DMS 273 (cell line): Measurements from ENCODE around the gene SYT13.

ENCODE experiments used
- DNase-seq: peaks from one replicate; lab custom pipeline; 2025; ENCODE audit not compliant: unreplicated experiment; lab: John Stamatoyannopoulos, UW

Gene SYT13, protein sequence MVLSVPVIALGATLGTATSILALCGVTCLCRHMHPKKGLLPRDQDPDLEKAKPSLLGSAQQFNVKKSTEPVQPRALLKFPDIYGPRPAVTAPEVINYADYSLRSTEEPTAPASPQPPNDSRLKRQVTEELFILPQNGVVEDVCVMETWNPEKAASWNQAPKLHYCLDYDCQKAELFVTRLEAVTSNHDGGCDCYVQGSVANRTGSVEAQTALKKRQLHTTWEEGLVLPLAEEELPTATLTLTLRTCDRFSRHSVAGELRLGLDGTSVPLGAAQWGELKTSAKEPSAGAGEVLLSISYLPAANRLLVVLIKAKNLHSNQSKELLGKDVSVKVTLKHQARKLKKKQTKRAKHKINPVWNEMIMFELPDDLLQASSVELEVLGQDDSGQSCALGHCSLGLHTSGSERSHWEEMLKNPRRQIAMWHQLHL

DNA sequence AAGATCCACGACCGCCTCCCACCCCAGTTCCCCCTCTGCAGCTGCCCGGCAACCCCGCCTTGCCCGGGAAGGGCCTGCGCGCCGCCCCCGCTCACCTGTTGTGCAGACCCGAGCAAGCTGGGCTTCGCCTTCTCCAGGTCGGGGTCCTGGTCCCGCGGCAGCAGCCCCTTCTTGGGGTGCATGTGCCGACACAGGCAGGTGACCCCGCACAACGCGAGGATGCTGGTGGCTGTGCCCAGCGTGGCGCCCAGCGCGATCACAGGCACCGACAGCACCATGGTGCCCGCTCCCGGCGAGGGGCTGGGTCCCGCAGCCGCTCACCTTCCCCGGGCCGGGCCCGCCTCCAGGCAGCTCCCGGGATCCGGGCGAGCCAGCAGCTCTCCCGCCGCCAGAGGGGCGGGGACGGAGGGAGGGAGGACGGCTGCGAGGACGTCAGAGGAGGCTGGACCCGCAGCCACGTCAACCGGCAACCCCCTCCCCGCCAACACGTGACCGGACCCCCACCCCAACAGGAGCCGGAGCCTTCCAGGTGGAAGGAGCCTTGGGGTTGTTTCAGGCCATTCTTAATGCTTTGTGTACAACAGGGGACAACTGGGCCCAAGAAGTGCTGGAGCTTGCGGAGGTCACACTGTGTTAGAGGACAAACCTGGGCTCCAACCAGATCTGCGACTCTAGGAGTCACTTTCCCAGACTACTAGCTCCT, at the start of gene SYT13:
Gene SYT13 (minus strand): TSS at position 412 of the 703 bp plus-strand sequence. CDS start 134 bp downstream, at position 278.
- peak; percentile 58 for DNase-seq

DNA sequence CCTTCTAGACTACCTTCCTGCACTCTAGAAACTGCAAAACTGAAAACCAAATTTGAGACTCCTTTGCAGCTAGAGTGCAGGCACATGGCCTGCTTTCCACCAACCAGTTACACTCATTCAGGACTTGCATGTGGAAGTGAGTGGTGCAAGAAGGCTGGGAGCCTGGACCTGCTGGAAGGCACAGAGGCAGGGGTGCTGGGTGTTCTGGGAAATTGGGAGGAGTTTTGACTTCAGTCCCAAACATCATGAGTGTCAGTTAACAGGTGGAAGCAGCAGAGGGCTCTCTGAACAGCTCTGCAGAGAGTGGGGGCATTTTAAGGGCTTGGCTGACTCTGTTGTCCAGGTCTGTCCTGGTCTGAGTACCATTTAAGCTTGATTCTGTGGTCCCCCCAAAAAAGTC, 49.3 kb upstream of the SYT13 start:
- DNase-seq = no peak

DNA sequence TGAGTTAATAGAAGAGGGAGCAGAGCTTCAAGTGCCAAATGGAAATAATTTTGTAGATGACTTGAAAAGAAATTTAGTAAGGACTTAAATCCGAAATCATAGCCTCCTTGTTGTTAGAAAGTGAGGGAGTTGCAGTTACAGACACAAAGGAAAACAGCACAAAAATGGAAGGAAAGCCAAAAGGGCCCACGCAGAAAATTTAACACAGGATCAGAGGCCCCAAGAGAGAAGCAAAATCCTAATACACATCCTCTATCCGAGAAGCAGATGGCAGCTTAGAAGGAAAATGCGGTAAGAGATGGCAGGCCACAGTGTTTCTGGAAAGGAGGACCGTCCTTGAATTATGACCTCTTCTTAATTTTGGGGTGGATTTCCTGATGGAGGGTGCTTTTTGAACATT, 48.7 kb upstream of the SYT13 start:
- DNase-seq = no peak

DNA sequence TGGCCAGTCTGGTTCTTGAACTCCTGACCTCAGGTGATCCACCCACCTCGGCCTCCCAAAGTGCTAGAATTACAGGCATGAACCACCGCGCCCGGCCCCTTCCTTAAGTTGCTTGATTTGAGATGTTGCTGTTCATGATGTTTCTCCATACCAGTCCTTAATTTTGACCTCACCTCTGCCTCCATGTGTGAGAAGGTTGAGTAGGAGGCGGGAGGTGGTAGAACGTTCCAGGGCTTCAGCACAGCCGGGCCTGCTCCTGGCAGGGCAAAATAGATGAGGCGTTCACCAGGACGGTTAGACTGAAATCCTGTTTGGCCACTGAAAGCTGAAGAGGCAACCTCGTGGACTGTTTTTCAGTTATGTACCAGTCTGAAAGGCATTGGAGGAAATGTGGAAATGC, 48.3 kb upstream of the SYT13 start:
- no peak for DNase-seq

DNA sequence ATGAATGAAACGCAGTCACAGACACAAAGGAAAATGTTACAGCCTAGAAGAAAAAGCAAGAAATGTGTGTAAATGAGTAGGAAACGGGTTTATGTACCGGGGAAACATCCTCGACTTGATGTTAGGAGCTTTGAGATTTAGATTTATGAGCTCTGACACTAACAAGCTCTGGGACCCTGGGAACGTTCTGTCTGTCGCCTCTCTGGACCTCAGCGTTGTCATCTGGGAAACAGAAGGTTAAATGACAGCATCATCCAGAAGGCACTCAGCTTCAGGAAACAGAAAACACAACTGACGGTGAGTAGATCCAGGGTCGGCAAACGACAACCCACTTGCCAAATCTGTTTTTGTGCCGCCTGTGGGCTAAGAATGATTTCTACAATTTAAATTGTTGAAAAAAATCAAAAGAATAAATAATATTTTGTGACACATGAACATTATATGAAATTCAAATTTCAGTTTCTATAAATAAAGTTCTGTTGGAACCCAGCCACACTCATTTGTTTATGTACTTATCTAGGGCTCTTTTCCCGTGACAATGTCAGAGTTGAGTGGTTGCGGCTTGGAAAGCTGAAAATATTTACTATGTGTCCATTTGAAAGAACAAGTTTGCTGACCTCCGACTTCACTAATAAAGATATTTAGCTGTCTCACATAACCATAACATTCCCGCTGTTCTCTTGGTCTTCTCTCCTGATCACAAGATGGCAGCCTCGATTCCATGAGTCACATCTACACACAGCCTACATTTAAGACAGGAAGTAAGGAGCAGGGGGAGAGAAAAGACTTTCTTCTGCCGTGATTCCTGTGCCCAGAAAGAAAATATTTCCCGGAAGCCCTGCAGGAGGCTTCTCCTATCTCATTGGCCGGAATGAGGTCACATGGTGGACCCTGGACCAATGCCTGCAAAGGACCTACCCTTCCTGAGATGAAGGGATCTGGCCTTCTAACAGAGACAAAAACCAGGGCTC, 47.1 kb upstream of the SYT13 start:
- DNase-seq = peak; percentile 23

DNA sequence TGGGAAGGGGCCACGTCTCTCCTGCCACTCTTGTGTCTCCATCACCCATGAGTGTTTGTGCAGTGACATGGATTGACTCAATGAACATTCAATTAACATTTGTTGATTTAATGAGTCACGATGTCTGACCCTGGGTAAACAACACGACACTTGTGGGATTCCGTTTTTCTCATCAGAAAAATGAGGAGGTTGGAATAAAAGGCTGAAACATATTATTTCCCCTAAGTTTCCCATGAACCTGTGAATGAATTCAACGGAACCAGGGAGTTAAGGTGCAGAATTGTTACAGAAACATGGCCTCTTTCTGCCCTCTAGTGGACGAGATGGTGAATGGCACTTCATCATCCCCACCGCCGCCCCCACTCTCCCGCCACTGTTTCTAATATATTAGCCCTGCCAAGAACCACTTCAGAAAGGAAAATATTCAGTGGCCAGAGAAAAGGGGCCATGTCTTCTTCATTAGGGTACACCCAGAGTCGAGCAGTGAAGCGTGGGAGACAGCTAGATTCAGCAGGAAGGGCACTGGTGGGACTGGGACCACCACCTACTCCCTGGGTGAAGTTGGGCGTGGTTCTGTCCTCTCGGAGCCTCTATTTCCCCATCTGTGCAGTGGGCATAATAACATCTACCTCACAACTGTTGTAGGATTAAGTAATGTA, 46.3 kb upstream of the SYT13 start:
- DNase-seq = peak; percentile 59

DNA sequence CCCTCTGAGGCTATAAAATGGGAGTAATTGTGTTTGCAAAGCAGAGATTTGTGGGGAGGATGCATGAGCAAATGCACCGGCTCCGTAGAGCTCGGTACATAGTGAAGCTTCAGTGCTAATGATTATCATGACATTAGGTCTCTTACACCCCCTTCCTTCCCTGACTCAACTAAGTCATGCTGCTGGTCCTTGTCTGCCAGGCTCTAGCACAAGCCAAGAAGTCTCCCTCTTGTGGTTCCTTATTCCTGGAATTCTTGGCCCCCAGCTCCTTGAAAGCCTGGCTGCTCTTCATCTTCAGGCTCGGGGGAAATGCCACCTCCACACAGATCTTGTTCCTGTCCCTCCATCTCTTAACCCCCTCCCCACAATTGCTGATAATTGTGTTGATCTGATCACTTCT, 45.7 kb upstream of the SYT13 start:
- no peak for DNase-seq

DNA sequence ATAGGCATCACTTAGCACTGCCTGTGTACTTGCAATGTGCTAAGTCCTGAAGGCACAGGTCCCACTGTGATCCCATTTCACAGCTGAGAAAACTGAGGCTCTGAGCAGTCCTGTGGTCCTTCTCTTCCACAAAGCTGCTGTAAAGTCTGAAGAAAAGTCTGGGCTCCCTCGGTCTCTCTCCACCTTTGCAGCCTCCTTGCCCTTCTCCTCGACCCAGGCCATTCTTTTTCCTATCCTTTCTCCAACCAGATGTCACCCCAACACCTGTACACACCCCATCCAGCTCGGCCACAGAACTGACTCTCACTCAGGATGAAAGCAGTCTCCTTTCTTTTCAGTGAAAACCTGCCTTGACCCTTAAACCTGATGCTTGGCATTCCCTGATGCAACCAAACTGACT, 42.6 kb upstream of the SYT13 start:
- DNase-seq = no peak

DNA sequence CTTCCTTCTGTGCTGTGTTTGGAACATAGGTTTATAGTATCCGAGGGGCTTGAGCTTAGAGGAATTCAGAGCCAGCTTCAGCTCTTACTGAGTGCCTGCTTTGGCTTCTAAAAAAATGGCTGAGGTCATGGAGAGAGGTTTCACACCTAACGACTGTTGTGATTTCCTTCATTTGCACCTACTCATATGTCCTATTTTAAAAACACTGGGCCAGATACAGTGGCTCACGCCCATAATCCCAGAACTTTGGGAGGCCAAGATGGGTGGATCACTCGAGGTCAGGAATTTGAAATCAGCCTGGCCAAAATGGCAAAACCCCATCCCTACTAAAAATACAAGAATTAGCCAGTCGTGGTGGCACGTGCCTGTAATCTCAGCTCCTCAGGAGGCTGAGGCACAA, 38.3 kb upstream of the SYT13 start:
- no peak for DNase-seq

DNA sequence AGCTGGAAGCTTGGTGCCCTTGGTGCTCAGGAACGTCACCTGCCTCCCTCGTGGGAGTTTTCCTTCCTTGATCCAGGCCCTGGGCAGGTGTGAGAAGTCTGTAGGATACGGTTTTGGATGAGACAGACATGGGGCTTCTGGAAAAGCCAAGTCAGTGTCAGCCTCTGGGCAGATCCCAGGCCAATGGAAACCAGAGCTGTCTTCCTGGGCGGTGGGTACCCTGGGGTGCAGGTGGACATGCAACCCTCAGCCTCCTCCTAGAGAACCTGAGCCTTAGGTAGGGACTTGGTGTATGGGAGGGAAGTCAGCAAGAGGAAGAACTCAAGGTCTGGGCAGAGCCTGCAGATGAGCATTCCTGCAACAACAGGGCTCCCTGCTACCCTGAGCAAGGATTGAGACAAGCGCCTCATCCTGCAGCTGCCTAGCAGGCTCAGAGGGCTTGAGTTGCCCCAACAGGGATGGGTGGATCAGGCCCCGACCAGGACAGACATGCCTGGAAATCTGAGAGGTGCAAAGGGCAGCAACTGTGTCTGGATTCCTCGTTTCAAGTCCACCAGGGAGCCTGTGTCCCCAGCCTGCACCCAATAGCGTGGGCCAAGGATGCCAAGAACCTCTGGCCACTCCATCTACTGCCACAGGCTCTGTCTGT, 37.6 kb upstream of the SYT13 start:
- no peak for DNase-seq

DNA sequence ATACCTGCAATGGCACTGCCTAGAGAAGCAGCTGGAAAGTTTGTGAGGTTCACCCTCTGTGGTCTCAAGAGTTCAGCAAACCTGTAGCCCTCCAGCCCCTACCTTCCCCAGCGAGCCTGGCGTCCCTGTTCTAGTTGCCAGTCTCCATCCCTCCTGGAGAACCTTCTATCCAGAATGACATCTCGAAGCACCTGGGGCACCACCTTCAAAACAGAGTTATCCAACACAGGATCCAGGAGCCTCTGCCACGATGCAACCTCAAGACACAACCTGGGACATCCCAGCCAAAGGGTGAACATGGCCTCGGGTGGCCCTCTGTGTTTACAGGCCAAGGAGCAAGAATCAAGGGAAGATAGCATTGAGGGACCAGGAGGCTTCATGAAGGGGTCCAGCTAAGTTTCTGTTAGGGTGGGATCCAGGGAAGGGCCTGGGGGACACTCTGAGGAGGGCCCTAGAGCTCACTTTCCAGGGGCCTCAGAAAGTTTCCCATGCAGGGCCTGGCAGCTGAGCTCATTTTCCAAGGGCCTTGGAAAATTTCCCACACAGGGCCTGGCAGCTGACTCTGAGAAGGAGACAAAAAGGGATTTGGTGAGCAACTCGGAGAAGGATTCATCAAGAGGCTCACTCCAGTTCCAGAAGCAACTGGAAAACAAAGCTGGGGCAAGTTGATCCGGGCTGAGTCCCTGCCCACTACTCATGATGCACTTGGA, 36.9 kb upstream of the SYT13 start:
- no peak for DNase-seq

DNA sequence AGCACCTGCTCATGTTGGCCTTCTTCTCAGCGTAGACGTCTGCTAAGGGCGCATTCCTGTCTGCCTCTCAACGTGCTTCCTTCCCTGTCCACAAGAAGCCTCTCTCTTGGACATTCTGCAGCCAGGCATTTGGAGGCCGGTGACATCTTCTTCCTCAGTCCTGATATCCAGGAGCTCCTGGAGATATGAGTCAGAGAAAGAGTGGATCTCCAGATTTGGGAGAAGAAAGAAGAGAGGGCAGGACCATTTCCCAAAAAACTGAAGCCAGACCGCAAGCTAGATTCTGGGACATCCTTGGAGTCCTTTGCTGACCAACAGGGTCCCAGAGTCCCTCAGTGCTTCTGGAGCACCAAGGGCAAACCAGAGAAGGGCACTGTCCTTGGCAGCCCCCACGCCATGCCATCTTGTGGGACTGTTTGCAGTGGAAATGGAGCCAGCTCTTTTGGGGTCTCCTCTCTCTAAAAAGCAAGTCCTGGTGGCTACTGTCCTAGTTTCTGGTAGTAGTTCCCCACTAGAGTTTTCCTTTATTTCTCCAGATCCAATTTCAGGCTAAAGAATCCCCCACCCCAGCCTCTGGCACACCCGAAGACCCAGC, 36.1 kb upstream of the SYT13 start:
- DNase-seq = no peak

DNA sequence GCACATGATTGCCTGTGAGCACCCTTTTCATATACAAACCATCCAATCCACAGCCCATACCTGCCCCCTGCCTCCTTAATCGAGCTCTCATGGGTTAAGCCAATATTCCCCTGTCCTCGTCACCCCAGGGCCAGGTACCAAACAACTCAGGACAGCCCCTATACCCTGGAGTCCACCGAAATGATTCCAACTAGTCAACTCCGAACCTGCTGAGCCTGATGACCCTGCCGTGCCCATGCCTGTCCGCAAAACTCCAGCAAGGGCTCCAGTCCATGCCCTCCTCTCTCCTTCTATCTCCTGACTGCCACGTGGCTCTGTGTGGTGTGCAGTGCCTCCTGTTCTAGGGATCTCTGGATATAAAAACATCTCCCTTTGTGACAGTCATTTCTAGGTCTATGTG, 35.5 kb upstream of the SYT13 start:
- DNase-seq = no peak

DNA sequence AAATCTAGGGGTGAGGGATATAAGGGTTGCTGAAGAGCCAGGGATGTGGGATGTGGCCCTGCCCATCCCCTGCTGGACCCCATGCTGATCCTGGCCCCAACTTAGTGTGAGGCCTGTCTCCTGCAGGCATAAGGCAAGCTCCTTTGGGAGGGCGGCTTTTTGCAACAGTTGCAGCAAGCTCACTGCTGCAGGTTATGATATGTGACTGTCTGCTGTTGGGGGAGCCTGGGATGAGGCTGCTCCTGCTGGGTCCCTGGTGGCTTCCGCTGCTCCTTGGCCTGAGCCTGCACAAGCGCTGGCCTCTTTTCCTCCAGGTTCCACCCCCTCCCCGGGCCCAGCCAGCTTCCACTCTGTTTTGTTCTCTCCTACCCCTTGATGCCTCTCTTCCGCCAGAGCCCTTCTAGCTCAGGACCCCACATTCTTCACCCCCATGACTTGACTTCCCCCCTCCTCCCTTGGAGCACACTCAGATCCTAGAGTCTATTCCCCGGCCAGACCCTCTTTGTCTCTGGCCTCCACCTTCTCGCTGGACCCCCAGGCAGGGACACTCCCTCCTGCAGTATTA, 35.0 kb upstream of the SYT13 start:
- no peak for DNase-seq

DNA sequence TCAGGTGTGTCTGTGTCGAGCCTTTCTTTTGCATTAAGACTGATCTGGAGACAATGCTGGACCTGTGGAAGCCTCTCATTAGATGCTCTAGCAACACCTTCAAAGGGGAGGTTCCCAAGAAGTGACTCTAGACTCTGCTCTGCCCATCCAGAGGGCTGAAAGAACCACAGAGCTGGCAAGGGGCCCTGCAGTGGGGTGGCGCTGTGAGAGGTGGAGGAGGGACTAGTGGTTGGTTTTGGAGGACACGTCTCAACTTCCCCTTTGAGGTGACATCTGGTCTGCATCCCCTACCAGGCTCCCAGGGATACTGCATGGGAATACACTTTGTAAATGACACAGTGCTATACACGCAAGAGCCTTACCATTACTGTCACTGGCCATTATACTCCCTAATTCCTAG, 34.2 kb upstream of the SYT13 start:
- DNase-seq = no peak

DNA sequence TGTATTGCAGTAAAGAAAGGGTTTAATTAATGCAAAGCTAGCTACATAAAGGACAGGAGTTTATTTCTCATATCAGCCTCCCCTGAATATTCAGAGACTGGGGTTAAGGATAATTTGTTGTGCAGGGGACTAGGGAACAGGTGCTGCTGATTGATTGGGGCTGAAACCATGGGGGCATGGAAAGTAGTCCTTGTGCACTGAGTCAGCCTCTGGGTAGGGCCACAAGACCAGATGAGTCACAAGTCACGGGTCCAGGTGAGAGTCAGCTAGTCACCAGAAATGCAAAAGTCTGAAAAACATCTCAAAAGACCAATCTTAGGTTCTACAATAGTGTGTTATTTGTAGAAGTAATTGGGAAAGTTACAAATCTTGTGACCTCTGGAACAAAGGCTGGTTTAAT, 32.9 kb upstream of the SYT13 start:
- DNase-seq = no peak

DNA sequence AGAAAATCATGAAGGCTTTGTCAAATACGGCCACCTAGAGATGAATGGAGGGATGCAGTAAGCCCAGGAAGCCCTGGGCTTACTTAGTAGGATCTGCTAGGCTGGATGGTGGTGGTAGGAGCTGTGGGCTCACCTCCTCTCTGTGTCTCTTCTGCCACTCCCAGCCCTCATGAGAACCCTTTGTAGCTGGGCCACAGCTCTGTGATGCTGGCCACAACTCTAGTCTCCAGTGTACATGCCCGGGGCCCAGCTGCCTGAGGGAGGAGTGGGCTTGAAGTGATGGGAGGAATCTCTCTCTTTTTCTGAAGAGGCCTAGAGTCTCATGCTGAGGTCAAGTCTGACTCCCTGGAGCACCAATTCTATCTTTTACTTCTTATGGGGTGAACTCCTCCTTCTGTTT, 32.4 kb upstream of the SYT13 start:
- DNase-seq = no peak

DNA sequence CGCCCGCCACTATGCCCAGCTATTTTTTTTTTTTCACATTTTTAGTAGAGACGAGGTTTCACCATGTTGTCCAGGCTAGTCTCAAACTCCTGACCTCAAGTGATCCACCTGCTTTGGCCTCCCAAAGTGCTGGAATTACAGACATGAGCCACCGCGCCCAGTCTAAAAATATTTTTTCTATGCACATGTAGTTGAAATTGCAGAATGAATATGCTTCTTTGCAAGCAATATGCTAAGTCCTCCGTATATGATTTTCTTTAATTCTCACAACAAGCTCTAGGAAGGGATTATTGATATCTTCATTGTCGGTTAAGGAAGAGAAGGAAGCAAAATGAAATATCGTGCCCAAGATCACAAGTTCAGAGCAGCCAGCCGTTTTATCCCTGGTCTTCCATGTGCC, 30.1 kb upstream of the SYT13 start:
- no peak for DNase-seq

DNA sequence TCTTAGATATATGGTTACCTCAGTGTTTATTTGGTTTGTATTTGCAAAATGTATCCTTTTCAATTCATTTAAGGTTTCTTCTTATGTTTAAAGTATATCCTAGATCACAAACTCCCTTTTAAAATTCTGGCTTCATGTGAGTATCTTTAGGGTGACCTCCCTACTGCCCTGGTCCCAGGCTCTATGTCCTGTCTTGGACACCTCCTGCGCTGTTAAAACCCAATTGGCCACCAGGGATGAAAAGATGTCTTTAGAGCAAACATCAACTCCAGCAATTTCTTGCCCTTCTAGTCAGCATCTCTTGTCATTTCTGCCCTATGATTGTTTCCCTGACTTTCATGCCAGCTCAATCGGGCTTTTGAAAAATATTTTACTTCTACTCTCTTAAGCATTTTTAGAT, 28.8 kb upstream of the SYT13 start:
- no peak for DNase-seq
